Liver (tissue), 9 donors: ENCODE measurements around the gene SLC9B1. TPM values are rescaled to one million over a fixed set of nuclear protein-coding genes. Genes with fewer than 3 reads are reported as not detected.
"Not testable (repeated sequence)": the region's sequence is repeated elsewhere in the genome, so short reads cannot be mapped to it uniquely, and the experiment has no call there.

Experiments
- DNase-seq: peaks from one replicate; pipeline ENCODE4 v3.0.0-alpha.2; 2017; ENCODE audit warnings: low spot score
- H3K27ac ChIP-seq, 2 donors: one replicate each; pipeline ENCODE4 v1.7.0; 2013; ENCODE audit warnings: inconsistent platforms in 2 of 2, low read length in 2 of 2, control low read depth in 1 of 2, low read depth in 1 of 2, mild to moderate bottlenecking in 1 of 2
- H3K27me3 ChIP-seq, 4 donors: one replicate each; pipeline versions ENCODE4 v1.6.1 to v1.7.0; 2013; ENCODE audit warnings: low read length in 3 of 4, inconsistent platforms in 1 of 4, mild to moderate bottlenecking in 1 of 4, moderate library complexity in 1 of 4; ENCODE audit not compliant: control insufficient read depth in 4 of 4, insufficient read depth in 4 of 4
- H3K36me3 ChIP-seq, 4 donors: one replicate each; pipeline versions ENCODE4 v1.6.1 to v1.7.0; 2013; ENCODE audit warnings: low read length in 3 of 4, mild to moderate bottlenecking in 3 of 4, low read depth in 1 of 4, moderate library complexity in 1 of 4; ENCODE audit not compliant: control insufficient read depth in 4 of 4, insufficient read depth in 3 of 4
- H3K4me1 ChIP-seq, 4 donors: one replicate each; pipeline versions ENCODE4 v1.6.1 to v1.7.0; 2013; ENCODE audit warnings: low read length in 3 of 4, mild to moderate bottlenecking in 3 of 4, moderate library complexity in 1 of 4; ENCODE audit not compliant: control insufficient read depth in 4 of 4, insufficient read depth in 4 of 4
- H3K4me3 ChIP-seq, 3 donors: one replicate each; pipeline versions ENCODE4 v1.6.1 to v1.7.0; 2013; ENCODE audit warnings: low read length in 3 of 3, control low read depth in 1 of 3, low read depth in 1 of 3, mild to moderate bottlenecking in 1 of 3
- H3K9ac ChIP-seq, 2 donors: one replicate each; pipeline ENCODE4 v1.7.0; 2013; ENCODE audit warnings: low read length in 2 of 2, mild to moderate bottlenecking in 2 of 2, moderate library complexity in 2 of 2, control low read depth in 1 of 2, low read depth in 1 of 2
- H3K9me3 ChIP-seq, 4 donors: one replicate each; pipeline versions ENCODE4 v1.6.1 to v1.7.0; 2013; ENCODE audit warnings: low read length in 3 of 4; ENCODE audit not compliant: control insufficient read depth in 4 of 4
- FOXA2 ChIP-seq: IDR thresholded peaks from 2 replicates; pipeline ENCODE4 v1.6.1; 2016; ENCODE audit warnings: antibody characterized with exemption
- RXRA ChIP-seq, 2 donors: IDR thresholded peaks; 2 replicates each; pipeline ENCODE4 v1.6.1; 2017 to 2018; ENCODE audit warnings: antibody characterized with exemption in 2 of 2, mild to moderate bottlenecking in 1 of 2
- whole genome bisulfite sequencing: extraction: QIAGEN DNeasy Blood & Tissue Kit; methylation state at CpG from one replicate; pipeline ENCODE4 v1.1.7; 2013; 5-methylcytosine and 5-hydroxymethylcytosine counted together
- polyA plus RNA-seq, 2 donors: library from polyadenylated mRNA; stranded (reverse) in 1 of 2; unstranded in 1 of 2; fragments of 200-250 nt in 1 of 2; fragments of >200 nt in 1 of 2; fragmentation: Nextera tagmentation in 1 of 2; extraction: Ambion mirVana in 1 of 2; gene quantifications; one replicate each; pipeline versions ENCODE4 v1.2.1 to v1.2.3, GENCODE V29; 2013 to 2015
- total RNA-seq, 2 donors: library from RNA; depleted of rRNA; stranded (reverse); fragments of >200 nt; gene quantifications; one replicate each; pipeline ENCODE4 v1.2.3, GENCODE V29; 2014
- TF ChIP-seq, protein P1 (sequence below): fragments of 150-350 bp; IDR thresholded peaks from 2 replicates; pipeline ENCODE4 v1.5.1; 2017; ENCODE audit warnings: improper control_type of control experiment, low read depth, low read length; ENCODE audit not compliant: missing input control
- donor health status: healthy.
- donor health status: healthy.
- donor health status: healthy.
- donor health status: healthy.
- donor health status: healthy.

The SLC9B1 gene
- total and polyA plus RNA-seq, 4 donors: 0.19 to 0.51 (median 0.50) TPM; not detected in 1

DNA sequence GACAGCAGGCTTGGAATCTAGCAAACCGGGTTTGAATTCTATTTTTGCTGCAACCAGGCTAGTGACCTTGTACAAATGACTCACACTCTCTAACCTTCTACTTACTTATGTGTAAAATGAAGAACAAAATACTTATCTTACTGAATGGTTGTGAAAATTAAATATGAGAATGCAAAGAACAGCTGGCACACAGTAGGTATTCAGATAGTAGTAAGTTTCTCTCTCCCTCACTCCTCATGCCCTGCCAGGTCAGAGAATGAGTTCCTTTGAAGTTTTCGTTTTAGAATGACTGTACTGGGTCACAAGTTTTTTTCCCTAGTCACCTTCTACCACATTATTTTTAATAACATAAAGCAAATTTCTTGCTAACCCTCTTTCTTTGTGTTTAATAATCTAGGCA lies 117.7 kb downstream of the SLC9B1 start:
- H3K9me3 ChIP-seq: no peaks in the 10 kb centered on the region
- WGBS: 71% methylated on average over 2 of the region's 2 CpGs
- TF ChIP-seq, protein P1, sequence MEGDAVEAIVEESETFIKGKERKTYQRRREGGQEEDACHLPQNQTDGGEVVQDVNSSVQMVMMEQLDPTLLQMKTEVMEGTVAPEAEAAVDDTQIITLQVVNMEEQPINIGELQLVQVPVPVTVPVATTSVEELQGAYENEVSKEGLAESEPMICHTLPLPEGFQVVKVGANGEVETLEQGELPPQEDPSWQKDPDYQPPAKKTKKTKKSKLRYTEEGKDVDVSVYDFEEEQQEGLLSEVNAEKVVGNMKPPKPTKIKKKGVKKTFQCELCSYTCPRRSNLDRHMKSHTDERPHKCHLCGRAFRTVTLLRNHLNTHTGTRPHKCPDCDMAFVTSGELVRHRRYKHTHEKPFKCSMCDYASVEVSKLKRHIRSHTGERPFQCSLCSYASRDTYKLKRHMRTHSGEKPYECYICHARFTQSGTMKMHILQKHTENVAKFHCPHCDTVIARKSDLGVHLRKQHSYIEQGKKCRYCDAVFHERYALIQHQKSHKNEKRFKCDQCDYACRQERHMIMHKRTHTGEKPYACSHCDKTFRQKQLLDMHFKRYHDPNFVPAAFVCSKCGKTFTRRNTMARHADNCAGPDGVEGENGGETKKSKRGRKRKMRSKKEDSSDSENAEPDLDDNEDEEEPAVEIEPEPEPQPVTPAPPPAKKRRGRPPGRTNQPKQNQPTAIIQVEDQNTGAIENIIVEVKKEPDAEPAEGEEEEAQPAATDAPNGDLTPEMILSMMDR: no peak
- no peak for TF ChIP-seq FOXA2
- no peak for TF ChIP-seq RXRA (IDR thresholded peaks at IDR 0.05)
- no peak for DNase-seq
- H3K4me1 ChIP-seq: no peaks in the 10 kb centered on the region
- H3K27me3 ChIP-seq: no peaks in the 10 kb centered on the region
- no peak overlapping the region for H3K4me3 ChIP-seq
- no peak overlapping the region for H3K27ac ChIP-seq
- H3K36me3 ChIP-seq: no peaks in the 10 kb centered on the region
- H3K9ac ChIP-seq: no peak overlapping the region

- not testable (repeated sequence) for DNase-seq, H3K9me3 ChIP-seq, H3K9ac ChIP-seq, H3K27ac ChIP-seq, H3K4me1 ChIP-seq, H3K4me3 ChIP-seq, H3K27me3 ChIP-seq, H3K36me3 ChIP-seq
- WGBS: 72% methylated on average over 3 of the region's 3 CpGs
Measured at GRCh38 chr4:102897610-102898009, 121.9 kb downstream of the SLC9B1 start.

- not testable (repeated sequence) for H3K9me3 ChIP-seq, H3K27ac ChIP-seq, H3K4me3 ChIP-seq, DNase-seq, H3K27me3 ChIP-seq, H3K4me1 ChIP-seq, H3K9ac ChIP-seq, H3K36me3 ChIP-seq
- 93% methylated on average over 5 of the region's 5 CpGs for WGBS
Measured at GRCh38 chr4:102896547-102896946, 123.0 kb downstream of the SLC9B1 start.

DNA sequence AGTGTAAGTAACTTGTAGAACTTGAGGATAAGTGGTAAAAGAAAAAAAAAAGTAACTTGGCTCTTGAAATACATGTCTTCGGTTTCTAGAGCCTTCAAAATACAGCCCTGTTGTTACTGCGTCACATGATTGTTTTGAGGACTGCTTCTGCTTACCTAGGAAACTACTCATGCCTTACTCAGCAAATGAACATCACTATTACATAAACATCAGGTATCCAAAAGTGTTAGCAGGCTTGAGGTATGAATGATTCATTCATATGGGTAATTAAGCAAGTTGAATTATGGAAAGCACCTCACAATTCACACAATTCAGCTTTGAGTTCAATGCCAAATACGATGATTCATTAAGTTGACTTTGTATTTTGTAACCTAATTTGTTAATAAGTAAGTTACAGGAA lies 129.6 kb downstream of the SLC9B1 start:
- 89% methylated on average over 3 of the region's 3 CpGs for WGBS
- H3K27me3 ChIP-seq, H3K4me3 ChIP-seq, H3K27ac ChIP-seq, H3K9me3 ChIP-seq, H3K9ac ChIP-seq, DNase-seq, H3K4me1 ChIP-seq, H3K36me3 ChIP-seq: not testable (repeated sequence)

DNA sequence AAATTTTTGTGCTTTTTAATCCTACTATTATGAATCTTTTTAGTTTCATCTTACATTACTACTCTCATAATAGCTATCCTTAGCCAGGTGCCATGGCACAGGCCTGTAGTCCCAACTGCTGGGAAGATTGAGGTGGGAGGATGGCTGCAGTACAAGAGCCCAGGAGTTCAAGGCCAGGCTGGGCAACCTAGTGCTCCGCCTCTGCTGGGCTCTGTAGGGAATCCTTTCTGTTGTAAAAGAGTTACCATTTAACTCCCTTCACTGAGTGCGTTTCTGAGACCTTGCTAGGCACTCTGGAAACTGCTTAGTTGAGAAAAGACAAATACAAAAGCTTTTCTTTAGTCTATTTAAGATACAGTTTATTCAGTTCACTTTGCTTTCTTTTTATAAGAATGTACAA lies 130.9 kb downstream of the SLC9B1 start:
- not testable (repeated sequence) for H3K9me3 ChIP-seq, H3K27ac ChIP-seq, H3K4me3 ChIP-seq, H3K4me1 ChIP-seq, H3K9ac ChIP-seq, DNase-seq, H3K36me3 ChIP-seq, H3K27me3 ChIP-seq
- 94% methylated on average over 2 of the region's 2 CpGs for WGBS
